H1 (cell line): ENCODE data around the gene IVNS1ABP. TPM values are rescaled to one million over a fixed set of nuclear protein-coding genes. Genes with fewer than 3 reads are reported as not detected.

Experiments
- CTCF ChIA-PET: fragments of 300-600 bp; sonication (Branson Sonifier 250); formaldehyde crosslinking; loops from one replicate; lab custom pipeline; 2021; ENCODE audit not compliant: partially characterized antibody; lab: Charles Lee
- POLR2A ChIA-PET: fragments of 300-600 bp; sonication (Branson Sonifier 250); formaldehyde crosslinking; loops from one replicate; lab custom pipeline; 2021; ENCODE audit warnings: inconsistent platforms; ENCODE audit not compliant: partially characterized antibody; lab: Charles Lee
- DNase-seq, 2 experiments: peaks; one replicate each; pipeline versions ENCODE4 v3.0.0 to v3.0.0-alpha.2; 2010 to 2022; ENCODE audit warnings: low spot score in 2 of 2, low read depth in 1 of 2, mixed read lengths in 1 of 2
- FAIRE-seq: peaks from 2 replicates; lab custom pipeline; 2011; peaks lifted over from hg19 to GRCh38; lab: Jason Lieb, UNC
- H2AFZ ChIP-seq: 2 replicates; pipeline ENCODE4 v1.8.1; 2012; ENCODE audit warnings: low read length, inconsistent platforms
- H2AK5ac ChIP-seq: 2 replicates; pipeline ENCODE4 v1.6.1; 2013; ENCODE audit warnings: low read depth, low read length
- H2BK120ac ChIP-seq: replicated peaks from 2 replicates; pipeline ENCODE3; 2013; ENCODE audit warnings: low read depth, low read length, inconsistent platforms
- H2BK12ac ChIP-seq: 2 replicates; pipeline ENCODE4 v1.6.1; 2013; ENCODE audit warnings: low read depth, low read length
- H2BK15ac ChIP-seq: 2 replicates; pipeline ENCODE4 v1.6.1; 2013; ENCODE audit warnings: low read length
- H2BK20ac ChIP-seq: 2 replicates; pipeline ENCODE4 v1.6.1; 2013; ENCODE audit warnings: low read length
- H2BK5ac ChIP-seq: 2 replicates; pipeline ENCODE4 v1.6.1; 2013; ENCODE audit warnings: low read depth, low read length
- H3K14ac ChIP-seq: 2 replicates; pipeline ENCODE4 v1.6.1; 2013; ENCODE audit warnings: inconsistent platforms; ENCODE audit not compliant: insufficient read length
- H3K18ac ChIP-seq: 2 replicates; pipeline ENCODE4 v1.6.1; 2013; ENCODE audit warnings: low read length; ENCODE audit errors: extremely low read depth
- H3K23ac ChIP-seq: 2 replicates; pipeline ENCODE4 v1.6.1; 2013; ENCODE audit warnings: inconsistent platforms; ENCODE audit not compliant: insufficient read length
- H3K23me2 ChIP-seq: 2 replicates; pipeline ENCODE4 v1.6.1; 2013; ENCODE audit warnings: low read depth, low read length
- H3K27ac ChIP-seq: 2 replicates; pipeline ENCODE4 v1.6.1; 2011; ENCODE audit warnings: low read depth, low read length, inconsistent platforms
- H3K27me3 ChIP-seq, 4 experiments: replicated peaks in 1 of 4; 1 replicate in 1 of 4; 2 replicates in 3 of 4; pipeline versions ENCODE4 v1.6.1 to v1.8.1; 2011 to 2013; ENCODE audit warnings: low read length in 3 of 4, mild to moderate bottlenecking in 3 of 4, inconsistent platforms in 2 of 4, mixed read lengths in 2 of 4, moderate library complexity in 1 of 4; ENCODE audit not compliant: control insufficient read depth in 3 of 4, insufficient read depth in 3 of 4; ENCODE audit errors: extremely low read depth in 1 of 4
- H3K36me3 ChIP-seq, 4 experiments: 2 replicates each; pipeline versions ENCODE4 v1.6.1 to v1.8.1; 2011 to 2013; ENCODE audit warnings: mild to moderate bottlenecking in 4 of 4, low read length in 3 of 4, moderate library complexity in 2 of 4, control low read depth in 1 of 4, inconsistent platforms in 1 of 4; ENCODE audit not compliant: insufficient read depth in 4 of 4, control insufficient read depth in 2 of 4
- H3K4ac ChIP-seq: replicated peaks from 2 replicates; pipeline ENCODE3; 2013; ENCODE audit warnings: low read length, low read depth, mixed read lengths, inconsistent platforms; ENCODE audit not compliant: insufficient read length
- H3K4me1 ChIP-seq, 4 experiments: replicated peaks in 1 of 4; 1 replicate in 1 of 4; 2 replicates in 3 of 4; pipeline versions ENCODE4 v1.6.1 to v1.8.1; 2011 to 2013; ENCODE audit warnings: low read length in 3 of 4, inconsistent platforms in 2 of 4, mixed read lengths in 1 of 4; ENCODE audit not compliant: insufficient read depth in 4 of 4, control insufficient read depth in 3 of 4
- H3K4me2 ChIP-seq, 2 experiments: 2 replicates each; pipeline versions ENCODE4 v1.6.1 to v1.8.1; 2011 to 2013; ENCODE audit warnings: low read depth in 2 of 2, low read length in 2 of 2, control low read depth in 1 of 2, inconsistent platforms in 1 of 2, mild to moderate bottlenecking in 1 of 2; ENCODE audit not compliant: insufficient read depth in 1 of 2
- H3K4me3 ChIP-seq, 4 experiments: fragments of 200-600, 300-600 bp in 1 of 4; sonication (generic), shearing (Covaris generic), sonication (Bioruptor Twin) in 1 of 4; 2 replicates each; pipeline versions ENCODE4 v1.5.1 to v1.8.1; 2011 to 2016; ENCODE audit warnings: low read length in 4 of 4, low read depth in 3 of 4, control low read depth in 2 of 4, inconsistent platforms in 2 of 4, mild to moderate bottlenecking in 2 of 4, mixed read lengths in 1 of 4, moderate library complexity in 1 of 4; ENCODE audit not compliant: insufficient read depth in 2 of 4; ENCODE audit errors: extremely low read depth in 1 of 4
- H3K56ac ChIP-seq: replicated peaks from 2 replicates; pipeline ENCODE3; 2013; ENCODE audit warnings: low read depth, mild to moderate bottlenecking, mixed read lengths, low read length, inconsistent platforms; ENCODE audit not compliant: insufficient read length
- H3K79me1 ChIP-seq: 2 replicates; pipeline ENCODE4 v1.6.1; 2013; ENCODE audit warnings: low read depth, low read length, control low read depth
- H3K79me2 ChIP-seq, 2 experiments: 2 replicates each; pipeline versions ENCODE4 v1.6.1 to v1.8.1; 2012 to 2013; ENCODE audit warnings: low read length in 2 of 2, mild to moderate bottlenecking in 2 of 2, inconsistent platforms in 1 of 2; ENCODE audit not compliant: insufficient read depth in 2 of 2, control insufficient read depth in 1 of 2
- H3K9ac ChIP-seq, 4 experiments: replicated peaks in 1 of 4; 1 replicate in 1 of 4; 2 replicates in 3 of 4; pipeline versions ENCODE4 v1.6.1 to v1.8.1; 2011 to 2013; ENCODE audit warnings: low read depth in 3 of 4, low read length in 3 of 4, control low read depth in 2 of 4, mild to moderate bottlenecking in 2 of 4, moderate library complexity in 2 of 4, inconsistent platforms in 1 of 4; ENCODE audit errors: extremely low read depth in 1 of 4
- H3K9me3 ChIP-seq, 2 experiments: 2 replicates each; pipeline versions ENCODE4 v1.6.1 to v1.8.1; 2012 to 2013; ENCODE audit warnings: mild to moderate bottlenecking in 2 of 2, moderate library complexity in 2 of 2, control low read depth in 1 of 2, inconsistent platforms in 1 of 2, low read depth in 1 of 2, low read length in 1 of 2, mixed read lengths in 1 of 2; ENCODE audit not compliant: insufficient read depth in 2 of 2
- H4K20me1 ChIP-seq, 2 experiments: replicated peaks in 1 of 2; 2 replicates each; pipeline versions ENCODE3 to v1.8.1; 2011 to 2013; ENCODE audit warnings: inconsistent platforms in 2 of 2, low read length in 2 of 2, mild to moderate bottlenecking in 1 of 2; ENCODE audit not compliant: insufficient read depth in 2 of 2, control insufficient read depth in 1 of 2
- H4K5ac ChIP-seq: 2 replicates; pipeline ENCODE4 v1.6.1; 2013; ENCODE audit warnings: low read length, low read depth, mixed read lengths, inconsistent platforms; ENCODE audit not compliant: insufficient read length
- H4K8ac ChIP-seq: 2 replicates; pipeline ENCODE4 v1.8.0; 2013; ENCODE audit warnings: mild to moderate bottlenecking, moderate library complexity, low read length, inconsistent platforms; ENCODE audit not compliant: insufficient read depth; ENCODE audit errors: extremely low read depth
- H4K91ac ChIP-seq: replicated peaks from 2 replicates; pipeline ENCODE3; 2013; ENCODE audit warnings: low read length, mixed read lengths, inconsistent platforms; ENCODE audit not compliant: insufficient read length
- CBX5 ChIP-seq: fragments of 300-800, 300-1000 bp; sonication (generic); IDR thresholded peaks from 2 replicates; pipeline ENCODE4 v1.7.1; 2016; ENCODE audit warnings: antibody characterized with exemption, low read length, low read depth
- CEBPB ChIP-seq: IDR thresholded peaks from 2 replicates; pipeline ENCODE4 v1.6.1; 2012; ENCODE audit warnings: low read depth, low read length
- CHD1 ChIP-seq: IDR thresholded peaks from 2 replicates; pipeline ENCODE4 v1.6.1; 2012; ENCODE audit warnings: low read depth, low read length, improper control_type of control experiment
- CHD2 ChIP-seq: IDR thresholded peaks from 2 replicates; pipeline ENCODE4 v1.6.1; 2012; ENCODE audit warnings: low read length, improper control_type of control experiment
- EZH2 ChIP-seq: fragments of 200-600 bp; sonication (generic); IDR thresholded peaks from 2 replicates; pipeline ENCODE4 v1.7.1; 2012; ENCODE audit warnings: low read depth, mild to moderate bottlenecking, moderate library complexity, low read length, inconsistent platforms; ENCODE audit not compliant: severe bottlenecking
- GABPA ChIP-seq: IDR thresholded peaks from 2 replicates; pipeline ENCODE4 v1.6.1; 2011; ENCODE audit warnings: mild to moderate bottlenecking, low read length, moderate library complexity, borderline replicate concordance; ENCODE audit not compliant: insufficient read depth
- HDAC6 ChIP-seq: IDR thresholded peaks from one replicate; pipeline ENCODE4 v1.7.1; 2012; ENCODE audit warnings: low read depth, mild to moderate bottlenecking, inconsistent platforms, low read length, moderate library complexity
- JUN ChIP-seq: IDR thresholded peaks from 2 replicates; pipeline ENCODE4 v1.6.1; 2011; ENCODE audit warnings: low read depth, mild to moderate bottlenecking, improper control_type of control experiment, low read length
- PHF8 ChIP-seq: fragments of 200-600 bp; sonication (generic); conservative IDR thresholded peaks from 2 replicates; pipeline ENCODE4 v1.7.1; 2012; ENCODE audit warnings: low read depth, mild to moderate bottlenecking, inconsistent platforms, low read length, moderate library complexity
- POLR2AphosphoS5 ChIP-seq: IDR thresholded peaks from 2 replicates; pipeline ENCODE4 v1.6.1; 2011; ENCODE audit warnings: low read depth, low read length
- RXRA ChIP-seq: IDR thresholded peaks from 2 replicates; pipeline ENCODE4 v1.6.1; 2011; ENCODE audit warnings: low read depth, mild to moderate bottlenecking, low read length, moderate library complexity; ENCODE audit not compliant: insufficient read depth
- SAP30 ChIP-seq: fragments of 300-600 bp; sonication (generic); IDR thresholded peaks from 2 replicates; pipeline ENCODE4 v1.7.1; 2012; ENCODE audit warnings: low read length, moderate library complexity, mild to moderate bottlenecking, inconsistent platforms; ENCODE audit not compliant: insufficient read depth, insufficient replicate concordance
- SRF ChIP-seq: IDR thresholded peaks from 2 replicates; pipeline ENCODE4 v1.6.1; 2011; ENCODE audit warnings: mild to moderate bottlenecking, low read depth, low read length, moderate library complexity
- TBP ChIP-seq: IDR thresholded peaks from 2 replicates; pipeline ENCODE4 v1.6.1; 2011; ENCODE audit warnings: low read depth, low read length, improper control_type of control experiment
- YY1 ChIP-seq: IDR thresholded peaks from 2 replicates; pipeline ENCODE4 v1.6.1; 2011; ENCODE audit warnings: low read depth, mild to moderate bottlenecking, low read length
- WGBS, 2 experiments: shearing (Covaris generic) in 1 of 2; methylation state at CpG; one replicate each; pipeline versions ENCODE4 v1.1.6 to v1.1.7; 2013 to 2015; ENCODE audit warnings: low lambda C conversion rate in 2 of 2, mixed read lengths in 2 of 2, inconsistent platforms in 1 of 2, low coverage in 1 of 2, missing lambda C conversion rate in 1 of 2; ENCODE audit not compliant: insufficient replicate concordance in 2 of 2, insufficient coverage in 1 of 2, insufficient read length in 1 of 2; ENCODE audit errors: extremely low coverage in 1 of 2, missing lambda C conversion rate in 1 of 2; 5-methylcytosine and 5-hydroxymethylcytosine counted together
- polyA plus RNA-seq, 7 experiments: library from polyadenylated mRNA; depleted of rRNA in 3 of 7; stranded (reverse) in 5 of 7; unstranded in 2 of 7; fragments of >200 nt in 5 of 7; fragments of 200-250 nt in 2 of 7; gene quantifications; 1 replicate in 5 of 7; 2 replicates in 1 of 7; 4 replicates in 1 of 7; pipeline versions ENCODE4 v1.2.1 to v1.2.3, GENCODE V29; 2011 to 2013; ENCODE audit warnings: missing spikeins in 2 of 7, mixed read lengths in 2 of 7
- total RNA-seq: library from RNA; stranded (reverse); fragmentation: NEBNext Ultra II Directional; extraction: Animal tissue kit (Norgen Biotek cat#: 25700); gene quantifications from 2 replicates; pipeline ENCODE4 v1.2.1, GENCODE V29; 2021

IVNS1ABP gene
- total and polyA plus RNA-seq, 2 of the 8 experiments (the other 6 are each of a cell fraction or from before 2014, with no cell fraction given) = 65.9 to 189 TPM

- Histone ChIP-seq H2BK15ac (no peak overlapping the region), H4K5ac (no peak overlapping the region), H2BK12ac (no peak overlapping the region), H3K79me1 (no peaks in the 10 kb centered on the region), H4K20me1 (no peaks in the 10 kb centered on the region), H3K23ac (no peak overlapping the region), H3K14ac (no peak overlapping the region), H3K36me3 (peaks cover 0 to 22% (median 10%) of the 10 kb centered on the region in 4 experiments; a peak in 5 of 8 replicates), H3K56ac (no peak overlapping the region), H3K9me3 (no peaks in the 10 kb centered on the region), H3K4me2 (no peak overlapping the region), H2AFZ (no peak overlapping the region), H3K79me2 (no peaks in the 10 kb centered on the region), H2BK120ac (no peak overlapping the region), H3K18ac (no peak overlapping the region), H4K8ac (no peak overlapping the region), H4K91ac (no peak overlapping the region), H2BK20ac (no peak overlapping the region), H3K23me2 (no peaks in the 10 kb centered on the region), H2BK5ac (no peak overlapping the region), H3K9ac (no peak overlapping the region), H3K27ac (no peak overlapping the region), H2AK5ac (no peak overlapping the region), H3K4ac (no peak overlapping the region), H3K4me3 (no peak overlapping the region), H3K27me3 (no peaks in the 10 kb centered on the region), H3K4me1 (no peaks in the 10 kb centered on the region)
- no peak for DNase-seq
- ChIA-PET CTCF (interaction anchor here (0.6 to 3.2 kb wide), 4 partner anchors 10 to 112 kb away, joined by 3 to 10 read pairs (median 4); no protein-coding TSS in a partner anchor), POLR2A (interaction anchor here (1.2 to 3.2 kb wide), 3 partner anchors 10 to 121 kb away, joined by 3 to 13 read pairs (median 12); no protein-coding TSS in a partner anchor)
- 100% methylated on average over 1 of the region's 1 CpG; no CpG with 5 or more reads in 1 of the 2 experiments for WGBS, 2 experiments
- no peak for FAIRE-seq
- TF ChIP-seq POLR2AphosphoS5 (no peak), SRF (no peak), SAP30 (no peak), CHD2 (no peak), TBP (no peak), CBX5 (no peak), EZH2 (no peak), CEBPB (no peak), GABPA (no peak), JUN (no peak), RXRA (no peak), YY1 (no peak), PHF8 (no peak), HDAC6 (no peak), CHD1 (no peak)
Observed at GRCh38 chr1:185291652-185292051, 25.4 kb downstream of the IVNS1ABP start.
